PC-9 (cell line): Measurements from ENCODE around the gene C4orf54. TPM values are rescaled to one million over a fixed set of nuclear protein-coding genes. Genes with fewer than 3 reads are reported as not detected.

Experiments
- BruUV-seq: library from RNA; stranded (reverse); fragments of 400-500 nt; replicated peaks from 2 replicates; lab custom pipeline; 2021; lab: Mats Ljungman, UMichigan
- CTCF ChIA-PET: fragments of 300-600 bp; sonication (Branson Sonifier 250); formaldehyde crosslinking; loops from one replicate; lab custom pipeline; 2022; ENCODE audit warnings: antibody characterized with exemption; lab: Charles Lee
- POLR2A ChIA-PET: fragments of 300-600 bp; sonication (Branson Sonifier 250); formaldehyde crosslinking; loops from one replicate; lab custom pipeline; 2022; ENCODE audit warnings: antibody characterized with exemption; ENCODE audit not compliant: unreplicated experiment; lab: Charles Lee
- DNase-seq, 2 experiments: peaks; one replicate each; pipeline versions ENCODE4 v3.0.0 to v3.0.0-alpha.2; 2015 to 2022; ENCODE audit warnings: mixed read lengths in 1 of 2
- H2AFZ ChIP-seq: fragments of 200-600 bp; sonication (generic); 2 replicates; pipeline ENCODE4 v1.8.1; 2017; ENCODE audit warnings: antibody characterized with exemption
- H3F3A ChIP-seq: fragments of 200-600 bp; sonication (generic); 2 replicates; pipeline ENCODE4 v1.8.1; 2017; ENCODE audit warnings: antibody characterized with exemption, mild to moderate bottlenecking, low read depth; ENCODE audit not compliant: insufficient read depth
- H3K27ac ChIP-seq: fragments of 200-600 bp; sonication (generic); 2 replicates; pipeline ENCODE4 v1.6.1; 2016; ENCODE audit warnings: mixed run types
- H3K27me3 ChIP-seq: fragments of 200-600 bp; sonication (generic); 2 replicates; pipeline ENCODE4 v1.6.1; 2016; ENCODE audit warnings: low read depth, mixed run types; ENCODE audit not compliant: insufficient read depth
- H3K36me3 ChIP-seq: fragments of 200-600 bp; sonication (generic); 2 replicates; pipeline ENCODE4 v1.6.1; 2016; ENCODE audit warnings: low read depth, mixed run types
- H3K4me1 ChIP-seq: fragments of 200-600 bp; sonication (generic); replicated peaks from 2 replicates; pipeline ENCODE4 v1.6.1; 2016; ENCODE audit warnings: mixed run types; ENCODE audit not compliant: insufficient read depth
- H3K4me2 ChIP-seq: fragments of 200-600 bp; sonication (generic); 2 replicates; pipeline ENCODE4 v1.6.1; 2017; ENCODE audit warnings: mixed run types
- H3K4me3 ChIP-seq: fragments of 200-600 bp; sonication (generic); 2 replicates; pipeline ENCODE4 v1.6.1; 2016; ENCODE audit warnings: mixed run types
- H3K79me2 ChIP-seq: fragments of 200-600 bp; sonication (generic); 2 replicates; pipeline ENCODE4 v1.6.1; 2017; ENCODE audit warnings: low read depth, mixed run types
- H3K9me2 ChIP-seq: fragments of 200-600 bp; sonication (generic); 2 replicates; pipeline ENCODE4 v1.8.1; 2017; ENCODE audit warnings: mild to moderate bottlenecking; ENCODE audit not compliant: insufficient read depth
- H3K9me3 ChIP-seq: fragments of 200-600 bp; sonication (generic); 2 replicates; pipeline ENCODE4 v1.8.1; 2016; ENCODE audit warnings: low read depth; ENCODE audit not compliant: insufficient read depth
- H4K20me1 ChIP-seq: fragments of 200-600 bp; sonication (generic); 2 replicates; pipeline ENCODE4 v1.8.1; 2017; ENCODE audit not compliant: insufficient read depth
- EZH2 ChIP-seq: fragments of 200-600 bp; sonication (generic); IDR thresholded peaks from 2 replicates; pipeline ENCODE4 v1.8.0; 2017; ENCODE audit warnings: antibody characterized with exemption, low read depth
- intact Hi-C: fragments of 100-400 bp; cut with micrococcal nuclease; formaldehyde crosslinking; loops from one replicate; pipeline ENCODE4 v1.10.0; 2022; ENCODE audit not compliant: unreplicated experiment
- total RNA-seq: library from RNA; stranded (reverse); gene quantifications from 2 replicates; pipeline ENCODE4 v1.2.3, GENCODE V29; 2021
- TF ChIP-seq, protein P1 (sequence below): fragments of 200-600 bp; sonication (generic); conservative IDR thresholded peaks from 2 replicates; pipeline ENCODE4 v1.6.1; 2017; ENCODE audit warnings: mixed run types, antibody characterized with exemption, mild to moderate bottlenecking, moderate library complexity

Gene C4orf54
- total RNA-seq, 1 experiment from 2014 or later = 0.22 TPM

DNA sequence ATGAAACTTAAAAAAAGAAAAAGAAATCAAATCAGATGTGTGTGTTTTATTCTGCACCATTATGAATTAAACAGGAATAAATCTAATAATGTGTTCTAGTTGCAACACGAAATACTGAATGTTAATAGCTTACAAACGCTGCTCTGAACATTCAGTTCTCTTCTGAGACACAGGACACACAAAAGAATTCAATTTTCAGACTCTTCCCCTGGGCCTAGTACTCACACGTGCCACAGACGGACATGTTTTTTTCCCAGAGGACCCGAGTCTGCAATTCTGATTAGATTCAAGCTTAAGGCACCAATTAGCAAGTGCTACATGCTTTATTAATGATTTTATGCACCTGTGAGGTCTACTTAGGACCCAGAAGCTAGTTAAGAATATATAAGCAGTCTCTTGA is 20.5 kb downstream of the C4orf54 start:
- intact Hi-C loops = no loop called here

DNA sequence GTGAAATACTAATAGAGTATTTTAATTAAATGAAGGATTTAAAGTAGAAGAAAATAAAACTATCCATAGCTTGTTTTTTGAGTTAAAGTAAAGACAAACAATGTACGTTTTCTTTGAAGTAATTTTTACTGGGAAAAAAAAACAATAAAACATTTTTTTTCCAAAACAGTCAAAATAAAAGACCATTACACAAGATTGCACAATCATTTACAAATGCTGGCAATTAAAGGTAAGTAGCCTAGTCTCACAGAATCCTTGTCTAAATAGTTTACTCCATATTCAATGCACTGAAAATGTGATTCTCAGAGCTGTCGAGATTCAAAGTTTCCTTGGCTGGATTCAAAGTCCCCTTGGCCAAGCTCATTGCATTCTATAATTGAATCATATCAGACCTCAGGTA is 21.2 kb downstream of the C4orf54 start:
- no peak overlapping the region for H3K4me2 ChIP-seq
- no TSS peak for BruUV-seq
- POLR2A ChIA-PET = no interaction called here
- no peaks in the 10 kb centered on the region for H3F3A ChIP-seq
- no peaks in the 10 kb centered on the region for H4K20me1 ChIP-seq
- no peaks in the 10 kb centered on the region for H3K79me2 ChIP-seq
- H3K27me3 ChIP-seq = no peaks in the 10 kb centered on the region
- H3K27ac ChIP-seq = no peak overlapping the region
- no peaks in the 10 kb centered on the region for H3K9me2 ChIP-seq
- TF ChIP-seq EZH2 = no peak
- no peaks in the 10 kb centered on the region for H3K9me3 ChIP-seq
- H3K4me3 ChIP-seq = no peak overlapping the region
- DNase-seq = no peak
- intact Hi-C loops = no loop called here
- no peaks in the 10 kb centered on the region for H3K36me3 ChIP-seq
- CTCF ChIA-PET = no interaction called here
- H2AFZ ChIP-seq = no peak overlapping the region
- H3K4me1 ChIP-seq = no peaks in the 10 kb centered on the region

More for the DNA sequence above, 20.5 kb downstream of the C4orf54 start:
- Histone ChIP-seq H3K27me3 (no peaks in the 10 kb centered on the region), H3K4me1 (no peaks in the 10 kb centered on the region), H3K9me3 (no peaks in the 10 kb centered on the region), H3K27ac (no peak overlapping the region), H2AFZ (no peak overlapping the region), H4K20me1 (no peaks in the 10 kb centered on the region), H3K4me2 (no peak overlapping the region), H3K9me2 (no peaks in the 10 kb centered on the region), H3F3A (no peaks in the 10 kb centered on the region), H3K4me3 (no peak overlapping the region), H3K36me3 (no peaks in the 10 kb centered on the region), H3K79me2 (no peaks in the 10 kb centered on the region)
- ChIA-PET CTCF (no interaction called here), POLR2A (no interaction called here)
- no TSS peak for BruUV-seq
- DNase-seq = no peak
- TF ChIP-seq EZH2 = no peak
- TF ChIP-seq, protein P1, sequence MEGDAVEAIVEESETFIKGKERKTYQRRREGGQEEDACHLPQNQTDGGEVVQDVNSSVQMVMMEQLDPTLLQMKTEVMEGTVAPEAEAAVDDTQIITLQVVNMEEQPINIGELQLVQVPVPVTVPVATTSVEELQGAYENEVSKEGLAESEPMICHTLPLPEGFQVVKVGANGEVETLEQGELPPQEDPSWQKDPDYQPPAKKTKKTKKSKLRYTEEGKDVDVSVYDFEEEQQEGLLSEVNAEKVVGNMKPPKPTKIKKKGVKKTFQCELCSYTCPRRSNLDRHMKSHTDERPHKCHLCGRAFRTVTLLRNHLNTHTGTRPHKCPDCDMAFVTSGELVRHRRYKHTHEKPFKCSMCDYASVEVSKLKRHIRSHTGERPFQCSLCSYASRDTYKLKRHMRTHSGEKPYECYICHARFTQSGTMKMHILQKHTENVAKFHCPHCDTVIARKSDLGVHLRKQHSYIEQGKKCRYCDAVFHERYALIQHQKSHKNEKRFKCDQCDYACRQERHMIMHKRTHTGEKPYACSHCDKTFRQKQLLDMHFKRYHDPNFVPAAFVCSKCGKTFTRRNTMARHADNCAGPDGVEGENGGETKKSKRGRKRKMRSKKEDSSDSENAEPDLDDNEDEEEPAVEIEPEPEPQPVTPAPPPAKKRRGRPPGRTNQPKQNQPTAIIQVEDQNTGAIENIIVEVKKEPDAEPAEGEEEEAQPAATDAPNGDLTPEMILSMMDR = no peak

DNA sequence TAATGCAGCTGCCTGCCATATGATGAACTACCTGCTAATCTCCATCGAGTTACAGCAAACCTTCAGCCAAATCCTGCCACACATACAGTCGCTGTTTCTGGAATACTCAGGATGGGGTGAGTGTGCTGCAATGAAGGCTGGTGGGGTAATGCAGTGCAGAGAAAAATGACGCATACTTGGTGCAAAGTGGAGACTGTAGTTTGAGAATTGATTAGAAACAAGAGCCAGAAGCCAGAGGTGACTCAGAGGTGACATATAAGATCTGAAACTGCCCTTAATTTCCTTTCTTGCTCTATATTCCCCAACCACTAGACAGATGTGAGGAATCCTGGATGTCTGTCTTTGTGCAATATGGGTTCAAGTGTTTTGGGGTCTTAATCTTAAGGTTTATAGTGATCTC is 22.0 kb downstream of the C4orf54 start:
- H3K36me3 ChIP-seq = no peaks in the 10 kb centered on the region
- TF ChIP-seq, protein P1 = no peak
- no peak for TF ChIP-seq EZH2
- ChIA-PET CTCF (no interaction called here), POLR2A (no interaction called here)
- H3K79me2 ChIP-seq = no peaks in the 10 kb centered on the region
- BruUV-seq = no TSS peak
- H2AFZ ChIP-seq = no peak overlapping the region
- H3K4me1 ChIP-seq = no peaks in the 10 kb centered on the region
- no peaks in the 10 kb centered on the region for H3K9me2 ChIP-seq
- H3K27me3 ChIP-seq = no peaks in the 10 kb centered on the region
- intact Hi-C loops = no loop called here
- H3F3A ChIP-seq = no peaks in the 10 kb centered on the region
- H3K4me2 ChIP-seq = no peak overlapping the region
- no peak overlapping the region for H3K4me3 ChIP-seq
- H3K9me3 ChIP-seq = no peaks in the 10 kb centered on the region
- H3K27ac ChIP-seq = no peak overlapping the region
- no peaks in the 10 kb centered on the region for H4K20me1 ChIP-seq
- no peak for DNase-seq

DNA sequence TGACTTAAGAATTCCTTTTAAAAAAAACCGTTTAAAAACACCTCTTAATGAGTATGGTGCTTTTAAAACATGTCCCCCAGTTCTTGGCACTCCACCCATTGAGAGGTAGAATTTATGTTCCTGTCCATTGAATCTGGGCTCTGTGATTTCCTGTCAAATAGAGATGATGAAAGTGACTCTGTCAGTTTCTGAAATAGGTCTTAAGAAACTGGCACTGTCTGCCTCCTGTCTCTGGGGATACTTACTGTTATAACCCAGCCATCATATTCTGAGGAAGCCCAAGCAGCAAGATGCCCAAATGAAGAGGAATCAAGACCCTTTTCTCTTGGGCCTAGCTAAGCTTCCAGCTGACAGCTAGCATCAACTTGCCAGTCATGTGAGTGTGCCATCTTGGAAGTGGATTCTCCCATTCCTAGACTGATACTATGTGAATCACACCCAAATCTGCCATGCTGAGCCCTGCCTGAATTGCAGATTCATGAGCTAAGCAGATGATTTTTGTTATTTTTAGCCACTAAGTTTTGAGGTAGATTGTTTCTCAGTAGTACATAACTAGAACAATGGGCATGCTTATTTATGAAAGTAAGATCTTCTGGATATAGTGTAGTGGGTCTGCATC is 22.8 kb downstream of the C4orf54 start:
- no peak overlapping the region for H2AFZ ChIP-seq

More for the DNA sequence above, 22.8 kb downstream of the C4orf54 start:
- Histone ChIP-seq H3K9me2 (no peaks in the 10 kb centered on the region), H4K20me1 (no peaks in the 10 kb centered on the region), H3K4me2 (no peak overlapping the region), H3K27ac (no peak overlapping the region), H3K9me3 (no peaks in the 10 kb centered on the region), H3F3A (no peaks in the 10 kb centered on the region), H3K4me1 (no peaks in the 10 kb centered on the region), H3K27me3 (no peaks in the 10 kb centered on the region), H3K4me3 (no peak overlapping the region), H3K79me2 (no peaks in the 10 kb centered on the region), H3K36me3 (no peaks in the 10 kb centered on the region)
- BruUV-seq = no TSS peak
- no peak for TF ChIP-seq EZH2
- TF ChIP-seq, protein P1 = no peak
- CTCF ChIA-PET = no interaction called here
- no peak for DNase-seq
- POLR2A ChIA-PET = no interaction called here
- intact Hi-C loops = no loop called here
